NCI-H2171 treated with DMSO at 0.1 percent for 48 hours (cell line): ENCODE measurements around the gene SCAANT1.

Experiments used
- DNase-seq: peaks from one replicate; lab custom pipeline; 2025; lab: John Stamatoyannopoulos, UW

The SCAANT1 gene

GRCh38 chr3:63934041-63934866, 22.1 kb upstream of the SCAANT1 start:
- no peak for DNase-seq

- DNase-seq: no peak
Observed at GRCh38 chr3:63933459-63933858, 21.3 kb upstream of the SCAANT1 start.

- no peak for DNase-seq
Observed at GRCh38 chr3:63932509-63933212, 20.5 kb upstream of the SCAANT1 start.

GRCh38 chr3:63931290-63931689, 19.1 kb upstream of the SCAANT1 start:
- DNase-seq: no peak

GRCh38 chr3:63927422-63928280, 15.5 kb upstream of the SCAANT1 start:
- DNase-seq: no peak

- DNase-seq: no peak
Observed at GRCh38 chr3:63926309-63926708, 14.1 kb upstream of the SCAANT1 start.

GRCh38 chr3:63922491-63923199, 10.5 kb upstream of the SCAANT1 start:
- no peak for DNase-seq

GRCh38 chr3:63921741-63922482, 9.7 kb upstream of the SCAANT1 start:
- DNase-seq: no peak

GRCh38 chr3:63920001-63920400, 7.8 kb upstream of the SCAANT1 start:
- DNase-seq: no peak

- no peak for DNase-seq
Observed at GRCh38 chr3:63918321-63918720, 6.1 kb upstream of the SCAANT1 start.

GRCh38 chr3:63914312-63914711, 2.1 kb upstream of the SCAANT1 start:
- DNase-seq: no peak

GRCh38 chr3:63912768-63913588, 795 bp upstream of the SCAANT1 start:
- no peak for DNase-seq

GRCh38 chr3:63911509-63911872, 692 bp downstream of the SCAANT1 start:
- peak; percentile 54 for DNase-seq

GRCh38 chr3:63910891-63911290, 1.3 kb downstream of the SCAANT1 start:
- no peak for DNase-seq

GRCh38 chr3:63910001-63910400, 2.2 kb downstream of the SCAANT1 start:
- DNase-seq: no peak

- DNase-seq: no peak
Observed at GRCh38 chr3:63909431-63909830, 2.8 kb downstream of the SCAANT1 start.

- no peak for DNase-seq
Observed at GRCh38 chr3:63908776-63909175, 3.4 kb downstream of the SCAANT1 start.

- no peak for DNase-seq
Observed at GRCh38 chr3:63908081-63908736, 4.0 kb downstream of the SCAANT1 start.

- DNase-seq: no peak
Observed at GRCh38 chr3:63905731-63906620, 6.2 kb downstream of the SCAANT1 start.
